Measurements from ENCODE around the gene PHC3.

DNA sequence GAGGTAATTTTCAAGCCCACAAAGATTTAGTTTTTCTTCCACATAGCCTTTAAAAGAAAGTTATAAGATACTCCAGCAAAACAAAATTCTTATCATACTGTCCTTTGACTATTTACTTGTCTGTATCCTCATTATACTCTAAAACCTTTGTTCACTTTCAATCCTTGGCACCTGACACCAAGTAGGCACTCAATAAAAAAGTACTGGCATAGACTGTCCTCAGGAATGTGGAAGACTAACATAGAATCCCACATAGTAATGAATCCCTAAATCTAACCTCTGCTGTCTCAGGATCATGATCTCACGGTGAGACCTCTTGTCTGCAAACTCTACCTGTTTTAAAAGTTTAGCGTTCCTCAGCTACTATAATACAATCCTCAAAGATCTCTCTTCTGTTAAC is 21.6 kb downstream of the PHC3 start:
- TF ChIP-seq, protein P1, sequence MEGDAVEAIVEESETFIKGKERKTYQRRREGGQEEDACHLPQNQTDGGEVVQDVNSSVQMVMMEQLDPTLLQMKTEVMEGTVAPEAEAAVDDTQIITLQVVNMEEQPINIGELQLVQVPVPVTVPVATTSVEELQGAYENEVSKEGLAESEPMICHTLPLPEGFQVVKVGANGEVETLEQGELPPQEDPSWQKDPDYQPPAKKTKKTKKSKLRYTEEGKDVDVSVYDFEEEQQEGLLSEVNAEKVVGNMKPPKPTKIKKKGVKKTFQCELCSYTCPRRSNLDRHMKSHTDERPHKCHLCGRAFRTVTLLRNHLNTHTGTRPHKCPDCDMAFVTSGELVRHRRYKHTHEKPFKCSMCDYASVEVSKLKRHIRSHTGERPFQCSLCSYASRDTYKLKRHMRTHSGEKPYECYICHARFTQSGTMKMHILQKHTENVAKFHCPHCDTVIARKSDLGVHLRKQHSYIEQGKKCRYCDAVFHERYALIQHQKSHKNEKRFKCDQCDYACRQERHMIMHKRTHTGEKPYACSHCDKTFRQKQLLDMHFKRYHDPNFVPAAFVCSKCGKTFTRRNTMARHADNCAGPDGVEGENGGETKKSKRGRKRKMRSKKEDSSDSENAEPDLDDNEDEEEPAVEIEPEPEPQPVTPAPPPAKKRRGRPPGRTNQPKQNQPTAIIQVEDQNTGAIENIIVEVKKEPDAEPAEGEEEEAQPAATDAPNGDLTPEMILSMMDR (IDR thresholded peaks at IDR 0.05): no peak
- TF ChIP-seq ZFX (IDR thresholded peaks at IDR 0.05; ENCODE audit: borderline replicate concordance): no peak
